ENCODE data around the gene CHGA. TPM values are rescaled to one million over a fixed set of nuclear protein-coding genes. Genes with fewer than 3 reads are reported as not detected.

CHGA gene
- total and polyA plus RNA-seq, 7 donors: 0.04 to 0.87 (median 0.15) TPM; not detected in 3

DNA sequence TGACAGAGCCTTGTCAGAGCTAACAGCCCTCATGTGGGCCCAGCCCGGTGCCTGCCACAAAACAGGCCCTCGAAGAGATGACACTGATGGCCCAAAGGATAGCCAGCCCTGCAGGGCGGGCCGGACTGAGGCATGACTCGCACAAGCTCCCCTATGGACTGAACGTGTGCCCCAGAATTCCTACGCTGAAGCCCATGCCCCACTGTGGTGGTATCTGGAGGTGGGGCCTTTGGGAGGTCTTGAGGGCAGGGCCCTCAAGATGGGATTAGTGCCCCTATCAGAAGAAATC is 38.6 kb downstream of the CHGA start:
- Histone ChIP-seq H3K36me3 (ENCODE audit: insufficient read depth in 1 of 2, low read depth in 1 of 2) (peaks cover 0 to 36% of the 10 kb centered on the region in 2 donors), H3K4me1 (no peaks in the 10 kb centered on the region), H3K27ac (no peak overlapping the region), H3K9me3 (no peaks in the 10 kb centered on the region), H3K27me3 (ENCODE audit: insufficient read depth in 3 of 3, low read length in 2 of 3) (no peaks in the 10 kb centered on the region), H3K4me3 (no peak overlapping the region)
- ATAC-seq (no peak), DNase-seq (peak; percentile 2 to 25)
- intact Hi-C loops (cut with DNase I): no loop called here
- TF ChIP-seq, protein P1, sequence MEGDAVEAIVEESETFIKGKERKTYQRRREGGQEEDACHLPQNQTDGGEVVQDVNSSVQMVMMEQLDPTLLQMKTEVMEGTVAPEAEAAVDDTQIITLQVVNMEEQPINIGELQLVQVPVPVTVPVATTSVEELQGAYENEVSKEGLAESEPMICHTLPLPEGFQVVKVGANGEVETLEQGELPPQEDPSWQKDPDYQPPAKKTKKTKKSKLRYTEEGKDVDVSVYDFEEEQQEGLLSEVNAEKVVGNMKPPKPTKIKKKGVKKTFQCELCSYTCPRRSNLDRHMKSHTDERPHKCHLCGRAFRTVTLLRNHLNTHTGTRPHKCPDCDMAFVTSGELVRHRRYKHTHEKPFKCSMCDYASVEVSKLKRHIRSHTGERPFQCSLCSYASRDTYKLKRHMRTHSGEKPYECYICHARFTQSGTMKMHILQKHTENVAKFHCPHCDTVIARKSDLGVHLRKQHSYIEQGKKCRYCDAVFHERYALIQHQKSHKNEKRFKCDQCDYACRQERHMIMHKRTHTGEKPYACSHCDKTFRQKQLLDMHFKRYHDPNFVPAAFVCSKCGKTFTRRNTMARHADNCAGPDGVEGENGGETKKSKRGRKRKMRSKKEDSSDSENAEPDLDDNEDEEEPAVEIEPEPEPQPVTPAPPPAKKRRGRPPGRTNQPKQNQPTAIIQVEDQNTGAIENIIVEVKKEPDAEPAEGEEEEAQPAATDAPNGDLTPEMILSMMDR (IDR thresholded peaks at IDR 0.05): no peak
- 96 to 98% (median 97%) methylated on average over 7 of the region's 7 CpGs for WGBS, 3 donors

DNA sequence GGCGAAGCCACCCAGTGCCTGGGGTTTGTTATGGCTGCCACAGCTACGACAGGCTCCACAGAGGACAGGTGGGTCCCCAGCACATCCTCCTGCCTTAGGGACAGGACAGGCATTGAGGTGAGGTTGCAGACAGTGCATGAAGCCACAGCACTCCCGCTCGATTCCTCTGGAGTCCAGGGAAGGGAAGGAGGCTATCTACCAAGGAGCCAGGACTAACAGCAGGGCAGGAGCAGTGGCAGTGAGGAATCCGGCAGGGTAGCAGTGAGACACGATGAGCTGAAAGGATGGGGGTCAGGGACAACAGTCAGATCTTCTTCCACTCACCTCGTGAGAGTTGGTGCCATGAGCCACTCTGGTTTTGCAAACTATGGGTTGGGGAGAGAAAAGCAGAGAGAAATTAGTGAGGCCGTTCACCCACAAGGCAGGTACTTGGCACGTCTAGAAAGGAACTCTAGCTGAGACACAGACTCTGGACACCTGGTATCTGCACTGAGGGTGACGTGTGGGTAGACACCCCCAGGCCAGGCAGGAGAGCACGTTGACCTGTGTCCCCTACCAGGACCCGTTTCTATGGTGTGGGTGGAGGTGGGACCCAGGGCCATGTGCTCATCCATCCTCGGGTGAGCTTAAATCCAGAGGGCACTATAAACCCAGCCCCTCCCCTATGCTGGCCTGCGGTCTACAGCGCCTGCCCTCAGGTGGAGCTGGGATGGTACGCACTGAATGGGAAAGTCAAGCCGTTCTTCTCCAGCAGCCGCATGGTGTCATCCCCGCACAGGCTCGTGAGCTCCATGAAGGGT is 39.3 kb downstream of the CHGA start:
- no peaks in the 10 kb centered on the region for H3K9me3 ChIP-seq
- TF ChIP-seq, protein P1 (IDR thresholded peaks at IDR 0.05): no peak
- H3K36me3 ChIP-seq (ENCODE audit: insufficient read depth in 1 of 2, low read depth in 1 of 2): peaks cover 0 to 31% of the 10 kb centered on the region in 2 donors
- WGBS, 3 donors: 94 to 97% (median 96%) methylated on average over 20 of the region's 20 CpGs
- H3K27ac ChIP-seq: no peak overlapping the region
- intact Hi-C loops (cut with DNase I): no loop called here
- H3K27me3 ChIP-seq (ENCODE audit: insufficient read depth in 3 of 3, low read length in 2 of 3): no peaks in the 10 kb centered on the region
- DNase-seq (peak; percentile 5 to 26), ATAC-seq (no peak)
- no peaks in the 10 kb centered on the region for H3K4me1 ChIP-seq
- H3K4me3 ChIP-seq: no peak overlapping the region

DNA sequence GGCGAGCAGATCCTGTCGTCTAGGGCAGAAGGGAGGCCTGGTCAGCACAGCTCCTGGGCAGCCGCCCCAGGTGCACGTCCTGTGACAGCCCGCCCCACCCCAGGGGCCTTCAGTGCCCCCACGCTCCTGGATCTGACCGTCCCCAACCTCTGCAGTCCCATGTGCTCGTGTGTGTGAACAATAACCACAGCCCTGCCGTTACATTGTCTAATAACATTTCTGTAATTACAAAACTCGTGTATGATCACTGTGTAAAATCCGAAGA is 39.8 kb downstream of the CHGA start:
- H3K36me3 ChIP-seq (ENCODE audit: insufficient read depth in 1 of 2, low read depth in 1 of 2): peaks cover 0 to 26% of the 10 kb centered on the region in 2 donors
- H3K27ac ChIP-seq: no peak overlapping the region
- 93 to 96% (median 94%) methylated on average over 11 of the region's 11 CpGs for WGBS, 3 donors

DNA sequence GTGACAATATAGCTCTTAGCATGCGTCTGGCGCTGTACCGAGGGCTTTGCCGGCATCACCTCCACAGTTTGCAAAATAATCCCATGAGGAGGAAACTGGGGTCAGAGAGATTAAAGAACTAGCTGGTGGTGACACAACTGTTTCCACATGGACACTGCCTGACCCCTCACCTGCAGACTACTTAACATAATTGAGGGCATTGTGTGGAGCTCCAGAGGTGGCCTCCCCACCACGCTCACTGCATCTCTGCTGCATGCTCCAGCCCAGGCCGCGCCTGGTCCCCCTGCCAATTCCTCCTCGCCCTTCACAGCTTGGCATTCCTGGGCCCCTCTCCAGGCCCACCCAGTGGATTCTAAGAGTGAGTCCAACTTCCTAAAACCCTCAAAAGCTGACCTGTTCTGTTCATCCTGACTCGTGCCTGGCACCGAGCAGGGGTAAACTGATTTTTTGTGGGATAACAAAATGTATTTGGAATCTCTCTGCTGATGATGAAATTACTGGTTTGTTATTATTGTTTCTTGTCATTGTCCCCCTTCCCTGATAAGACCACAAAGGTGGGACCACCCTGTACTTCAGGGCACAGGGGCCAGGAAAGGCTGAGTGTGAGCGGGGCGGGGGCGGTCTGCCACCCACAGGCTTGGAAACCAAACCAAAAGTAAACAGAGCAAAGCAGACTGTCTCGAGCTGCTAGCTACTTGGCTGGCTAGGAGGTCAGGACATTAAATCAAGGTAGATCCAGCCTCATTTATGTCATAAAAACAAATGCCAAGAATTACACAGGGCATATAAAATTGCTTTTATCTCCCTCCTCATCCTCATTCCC is 40.6 kb downstream of the CHGA start:
- H3K36me3 ChIP-seq (ENCODE audit: insufficient read depth in 1 of 2, low read depth in 1 of 2): peaks cover 0 to 18% of the 10 kb centered on the region in 2 donors
- H3K27me3 ChIP-seq (ENCODE audit: insufficient read depth in 3 of 3, low read length in 2 of 3): no peaks in the 10 kb centered on the region
- ATAC-seq (no peak), DNase-seq (peak; percentile 7 to 38)
- TF ChIP-seq, protein P1 (IDR thresholded peaks at IDR 0.05): no peak
- H3K4me3 ChIP-seq: no peak overlapping the region
- intact Hi-C loops (cut with DNase I): no loop called here
- 75 to 84% (median 76%) methylated on average over 14 of the region's 14 CpGs for WGBS, 3 donors
- no peak overlapping the region for H3K27ac ChIP-seq
- H3K9me3 ChIP-seq: peaks cover 4% of the 10 kb centered on the region
- H3K4me1 ChIP-seq: no peaks in the 10 kb centered on the region

More for the DNA sequence above, 39.8 kb downstream of the CHGA start:
- Histone ChIP-seq H3K4me1 (no peaks in the 10 kb centered on the region), H3K27me3 (ENCODE audit: insufficient read depth in 3 of 3, low read length in 2 of 3) (no peaks in the 10 kb centered on the region), H3K9me3 (peaks cover 4% of the 10 kb centered on the region), H3K4me3 (no peak overlapping the region)
- intact Hi-C loops (cut with DNase I): no loop called here
- no peak for ATAC-seq
- DNase-seq: no peak
- TF ChIP-seq, protein P1 (IDR thresholded peaks at IDR 0.05): no peak
